Measurements from ENCODE around the gene STRN. TPM values are rescaled to one million over a fixed set of nuclear protein-coding genes. Genes with fewer than 3 reads are reported as not detected.

STRN gene
- total and polyA plus RNA-seq, 7 experiments from 2014 or later, result 12.4 to 35.0 (median 26.9) TPM

- no peak for ATAC-seq
- H3K4me3 Mint-ChIP-seq, result no peak overlapping the region
- H3K27me3 ChIP-seq (ENCODE audit: control insufficient read depth in 2 of 2, insufficient read depth in 2 of 2, low read length in 2 of 2), result no peaks in the 10 kb centered on the region
- no peaks in the 10 kb centered on the region for H3K9me3 Mint-ChIP-seq
- intact Hi-C loops (cut with micrococcal nuclease), result no loop called here
- H3K4me3 ChIP-seq (ENCODE audit: low read length), result no peak overlapping the region
- peaks cover 0 to 4% (median 0%) of the 10 kb centered on the region in 5 donors for H3K27me3 Mint-ChIP-seq
- H3K4me1 ChIP-seq (ENCODE audit: control insufficient read depth in 2 of 2, insufficient read depth in 2 of 2, low read length in 2 of 2), result no peaks in the 10 kb centered on the region
- POLR2A ChIA-PET, result no interaction called here
- no peaks in the 10 kb centered on the region for H3K9me3 ChIP-seq (ENCODE audit: control insufficient read depth in 2 of 3, low read length in 3 of 3)
- CTCF ChIA-PET, result no interaction called here
- H3K36me3 Mint-ChIP-seq, result peaks cover 0 to 4% (median 0%) of the 10 kb centered on the region in 5 donors
- H3K36me3 ChIP-seq (ENCODE audit: control insufficient read depth in 2 of 3, insufficient read depth in 3 of 3, low read length in 3 of 3), result no peaks in the 10 kb centered on the region
- DNase-seq, result no peak
- H3K27ac Mint-ChIP-seq, result no peak overlapping the region
- H3K27ac ChIP-seq (ENCODE audit: low read depth, low read length), result no peak overlapping the region
- peaks cover 0 to 8% (median 0%) of the 10 kb centered on the region in 7 donors for H3K4me1 Mint-ChIP-seq
These were observed 155.3 kb downstream of the STRN start for GRCh38 chr2:36811071-36811470.

DNA sequence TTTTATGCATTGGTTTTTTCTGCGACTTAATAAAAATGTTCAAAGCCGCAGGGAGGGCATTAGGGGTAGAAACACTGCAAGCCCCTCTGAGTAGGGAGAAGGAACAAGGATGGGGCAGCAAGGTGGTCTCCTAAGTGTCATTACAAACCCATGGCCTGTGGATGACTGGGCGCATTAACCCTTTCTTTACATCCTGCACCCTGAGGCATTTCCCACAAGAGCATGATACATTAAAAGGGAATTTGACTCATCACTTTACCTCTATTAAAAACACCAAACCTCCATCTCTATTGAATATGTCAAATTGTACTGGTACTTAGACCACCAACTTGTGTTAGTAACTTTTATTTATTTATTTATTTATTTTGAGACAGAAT, 157.3 kb downstream of the STRN start:
- CTCF ChIA-PET, result no interaction called here
- Mint-ChIP-seq H3K9me3 (no peaks in the 10 kb centered on the region), H3K27ac (no peak overlapping the region), H3K4me1 (peaks cover 0 to 12% (median 0%) of the 10 kb centered on the region in 7 donors), H3K36me3 (peaks cover 0 to 4% (median 0%) of the 10 kb centered on the region in 5 donors), H3K27me3 (peaks cover 0 to 4% (median 0%) of the 10 kb centered on the region in 5 donors), H3K4me3 (no peak overlapping the region)
- no peak for ATAC-seq
- intact Hi-C loops (cut with micrococcal nuclease), result no loop called here
- no peaks in the 10 kb centered on the region for H3K4me1 ChIP-seq (ENCODE audit: control insufficient read depth in 2 of 2, insufficient read depth in 2 of 2, low read length in 2 of 2)
- POLR2A ChIA-PET, result no interaction called here
- no peak overlapping the region for H3K4me3 ChIP-seq (ENCODE audit: low read length)
- no peak for DNase-seq
- H3K27ac ChIP-seq (ENCODE audit: low read depth, low read length), result no peak overlapping the region
- no peaks in the 10 kb centered on the region for H3K9me3 ChIP-seq (ENCODE audit: control insufficient read depth in 2 of 3, low read length in 3 of 3)
- no peaks in the 10 kb centered on the region for H3K36me3 ChIP-seq (ENCODE audit: control insufficient read depth in 2 of 3, insufficient read depth in 3 of 3, low read length in 3 of 3)
- no peaks in the 10 kb centered on the region for H3K27me3 ChIP-seq (ENCODE audit: control insufficient read depth in 2 of 2, insufficient read depth in 2 of 2, low read length in 2 of 2)

DNA sequence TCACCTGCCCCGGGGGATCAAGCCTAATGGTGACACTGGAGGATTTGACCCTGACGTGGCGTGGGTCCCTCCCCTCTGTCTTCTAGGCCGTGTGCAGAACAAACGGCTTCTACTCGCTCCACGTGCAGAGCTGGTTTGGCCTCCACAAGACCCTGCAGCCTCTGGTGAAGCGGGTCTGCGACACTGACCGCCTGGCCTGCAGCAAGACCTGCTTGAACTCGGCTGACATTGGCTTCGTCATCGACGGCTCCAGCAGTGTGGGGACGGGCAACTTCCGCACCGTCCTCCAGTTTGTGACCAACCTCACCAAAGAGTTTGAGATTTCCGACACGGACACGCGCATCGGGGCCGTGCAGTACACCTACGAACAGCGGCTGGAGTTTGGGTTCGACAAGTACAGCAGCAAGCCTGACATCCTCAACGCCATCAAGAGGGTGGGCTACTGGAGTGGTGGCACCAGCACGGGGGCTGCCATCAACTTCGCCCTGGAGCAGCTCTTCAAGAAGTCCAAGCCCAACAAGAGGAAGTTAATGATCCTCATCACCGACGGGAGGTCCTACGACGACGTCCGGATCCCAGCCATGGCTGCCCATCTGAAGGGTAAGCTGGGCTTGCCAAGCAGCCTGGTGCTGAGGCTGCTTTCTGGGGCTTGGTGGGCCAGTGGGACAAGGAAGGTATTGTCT, 157.8 kb downstream of the STRN start:
- Histone ChIP-seq H3K4me3 (ENCODE audit: low read length) (no peak overlapping the region), H3K36me3 (ENCODE audit: control insufficient read depth in 2 of 3, insufficient read depth in 3 of 3, low read length in 3 of 3) (no peaks in the 10 kb centered on the region), H3K27ac (ENCODE audit: low read depth, low read length) (no peak overlapping the region), H3K4me1 (ENCODE audit: control insufficient read depth in 2 of 2, insufficient read depth in 2 of 2, low read length in 2 of 2) (no peaks in the 10 kb centered on the region), H3K9me3 (ENCODE audit: control insufficient read depth in 2 of 3, low read length in 3 of 3) (no peaks in the 10 kb centered on the region), H3K27me3 (ENCODE audit: control insufficient read depth in 2 of 2, insufficient read depth in 2 of 2, low read length in 2 of 2) (no peaks in the 10 kb centered on the region)
- Mint-ChIP-seq H3K27ac (no peak overlapping the region), H3K36me3 (peaks cover 0 to under 1% (median 0%) of the 10 kb centered on the region in 5 donors), H3K4me3 (no peak overlapping the region), H3K27me3 (peaks cover 0 to 4% (median 0%) of the 10 kb centered on the region in 5 donors), H3K9me3 (no peaks in the 10 kb centered on the region), H3K4me1 (peaks cover 0 to 12% (median 0%) of the 10 kb centered on the region in 7 donors)
- ChIA-PET POLR2A (no interaction called here), CTCF (interaction anchor here (1.4 kb wide), 1 partner anchor 27 kb away, joined by 3 read pairs; no protein-coding TSS in a partner anchor)
- DNase-seq, result no peak
- no peak for ATAC-seq
- intact Hi-C loops (cut with micrococcal nuclease), result no loop called here

- H3K9me3 Mint-ChIP-seq, result no peaks in the 10 kb centered on the region
- peaks cover 0 to 12% (median 0%) of the 10 kb centered on the region in 7 donors for H3K4me1 Mint-ChIP-seq
- intact Hi-C loops (cut with micrococcal nuclease), result no loop called here
- H3K27me3 ChIP-seq (ENCODE audit: control insufficient read depth in 2 of 2, insufficient read depth in 2 of 2, low read length in 2 of 2), result no peaks in the 10 kb centered on the region
- H3K27ac ChIP-seq (ENCODE audit: low read depth, low read length), result no peak overlapping the region
- no peaks in the 10 kb centered on the region for H3K36me3 ChIP-seq (ENCODE audit: control insufficient read depth in 2 of 3, insufficient read depth in 3 of 3, low read length in 3 of 3)
- H3K9me3 ChIP-seq (ENCODE audit: control insufficient read depth in 2 of 3, low read length in 3 of 3), result no peaks in the 10 kb centered on the region
- ChIA-PET CTCF (interaction anchor here (1.4 kb wide), 1 partner anchor 26 kb away, joined by 3 read pairs; no protein-coding TSS in a partner anchor), POLR2A (no interaction called here)
- no peak overlapping the region for H3K4me3 ChIP-seq (ENCODE audit: low read length)
- H3K27ac Mint-ChIP-seq, result no peak overlapping the region
- no peak overlapping the region for H3K4me3 Mint-ChIP-seq
- ATAC-seq (no peak), DNase-seq (no peak)
- no peaks in the 10 kb centered on the region for H3K36me3 Mint-ChIP-seq
- peaks cover 0 to under 1% (median 0%) of the 10 kb centered on the region in 5 donors for H3K27me3 Mint-ChIP-seq
- no peaks in the 10 kb centered on the region for H3K4me1 ChIP-seq (ENCODE audit: control insufficient read depth in 2 of 2, insufficient read depth in 2 of 2, low read length in 2 of 2)
These were observed 159.0 kb downstream of the STRN start for GRCh38 chr2:36807223-36807886.

DNA sequence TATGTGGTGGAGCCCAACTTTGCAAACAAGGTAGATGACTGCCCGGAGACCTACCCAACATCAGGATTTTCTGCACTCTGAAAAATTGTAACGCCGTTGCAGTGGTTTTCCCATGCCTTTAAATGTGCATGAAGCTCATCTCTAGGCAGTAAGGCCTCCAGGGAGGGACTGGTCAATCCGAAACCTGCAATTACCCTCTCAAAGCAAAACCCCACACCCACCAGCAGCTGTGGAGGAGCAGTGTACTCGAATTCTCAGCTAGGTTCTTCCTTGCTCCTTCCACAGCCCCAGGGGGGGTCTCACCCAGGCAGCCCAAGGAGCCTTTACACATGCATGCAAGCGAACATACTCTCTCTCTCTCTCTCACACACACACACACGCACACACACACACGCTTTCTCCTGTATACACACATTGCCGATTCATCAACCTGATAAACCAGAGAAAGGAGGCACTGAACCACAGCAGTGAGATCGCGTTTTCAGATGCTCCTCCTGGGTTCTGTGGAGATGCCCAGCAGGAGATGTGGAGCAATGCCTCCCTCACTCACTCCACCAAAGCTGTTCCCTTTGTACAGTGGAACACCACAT, 160.6 kb downstream of the STRN start:
- Mint-ChIP-seq H3K27ac (peak overlapping the region in 1 of 9 donors; percentile 38), H3K4me1 (peaks cover 0 to 17% (median 2%) of the 10 kb centered on the region in 7 donors), H3K36me3 (no peaks in the 10 kb centered on the region), H3K4me3 (peak overlapping the region in 1 of 10 donors; percentile 9), H3K9me3 (no peaks in the 10 kb centered on the region), H3K27me3 (peaks cover 0 to 4% (median 0%) of the 10 kb centered on the region in 5 donors)
- DNase-seq (no peak), ATAC-seq (no peak)
- Histone ChIP-seq H3K36me3 (ENCODE audit: control insufficient read depth in 2 of 3, insufficient read depth in 3 of 3, low read length in 3 of 3) (no peaks in the 10 kb centered on the region), H3K27me3 (ENCODE audit: control insufficient read depth in 2 of 2, insufficient read depth in 2 of 2, low read length in 2 of 2) (no peaks in the 10 kb centered on the region), H3K4me3 (ENCODE audit: low read length) (no peak overlapping the region), H3K27ac (ENCODE audit: low read depth, low read length) (no peak overlapping the region), H3K4me1 (ENCODE audit: control insufficient read depth in 2 of 2, insufficient read depth in 2 of 2, low read length in 2 of 2) (no peaks in the 10 kb centered on the region), H3K9me3 (ENCODE audit: control insufficient read depth in 2 of 3, low read length in 3 of 3) (no peaks in the 10 kb centered on the region)
- intact Hi-C loops (cut with micrococcal nuclease), result no loop called here
- POLR2A ChIA-PET, result no interaction called here
- CTCF ChIA-PET, result no interaction called here

DNA sequence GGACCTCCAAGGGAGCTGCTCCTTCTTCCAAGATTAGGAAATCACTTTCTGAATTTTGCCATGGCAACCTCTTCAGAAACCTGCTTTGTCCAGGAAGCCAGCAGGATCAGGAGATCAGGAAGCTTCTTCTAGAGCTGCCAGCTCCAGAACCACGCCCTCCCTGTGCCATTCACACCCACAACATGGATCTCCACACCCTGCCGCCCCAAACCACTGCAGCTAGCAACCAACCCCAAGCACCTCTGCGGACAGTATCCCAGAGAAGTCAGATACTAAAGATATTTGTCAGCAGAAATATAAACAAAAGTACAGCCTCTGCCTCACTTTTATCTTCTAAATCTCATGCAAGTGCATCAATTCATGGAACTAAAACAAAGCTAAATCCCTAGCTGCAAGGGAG, 163.4 kb downstream of the STRN start:
- H3K27me3 ChIP-seq (ENCODE audit: control insufficient read depth in 2 of 2, insufficient read depth in 2 of 2, low read length in 2 of 2), result no peaks in the 10 kb centered on the region
- H3K4me3 ChIP-seq (ENCODE audit: low read length), result no peak overlapping the region
- DNase-seq (no peak), ATAC-seq (no peak)
- H3K4me1 Mint-ChIP-seq, result peaks cover 0 to 22% (median 4%) of the 10 kb centered on the region in 7 donors
- H3K9me3 Mint-ChIP-seq, result no peaks in the 10 kb centered on the region
- no peak overlapping the region for H3K27ac Mint-ChIP-seq
- no peak overlapping the region for H3K27ac ChIP-seq (ENCODE audit: low read depth, low read length)
- H3K4me3 Mint-ChIP-seq, result no peak overlapping the region
- no peaks in the 10 kb centered on the region for H3K36me3 Mint-ChIP-seq
- peaks cover 0 to 9% of the 10 kb centered on the region in 2 donors for H3K4me1 ChIP-seq (ENCODE audit: control insufficient read depth in 2 of 2, insufficient read depth in 2 of 2, low read length in 2 of 2)
- POLR2A ChIA-PET, result interaction anchor here (0.7 kb wide), 1 partner anchor 361 kb away, joined by 3 read pairs; no protein-coding TSS in a partner anchor
- H3K27me3 Mint-ChIP-seq, result peaks cover 1 to 9% (median 4%) of the 10 kb centered on the region in 5 donors
- H3K36me3 ChIP-seq (ENCODE audit: control insufficient read depth in 2 of 3, insufficient read depth in 3 of 3, low read length in 3 of 3), result no peaks in the 10 kb centered on the region
- intact Hi-C loops (cut with micrococcal nuclease), result no loop called here
- H3K9me3 ChIP-seq (ENCODE audit: control insufficient read depth in 2 of 3, low read length in 3 of 3), result no peaks in the 10 kb centered on the region
- CTCF ChIA-PET, result no interaction called here

Measured in naive thymus-derived CD4-positive, alpha-beta T cell (primary cell).